GM12891 (cell line): ENCODE results near the gene LORICRIN.

Experiments
- POLR2A ChIP-seq: IDR thresholded peaks from 2 replicates; pipeline ENCODE4 v1.6.1; 2011; ENCODE audit warnings: low read depth, low read length, control low read depth
- POLR2AphosphoS5 ChIP-seq: IDR thresholded peaks from 2 replicates; pipeline ENCODE4 v1.6.1; 2011; ENCODE audit warnings: low read depth, low read length, control low read depth

- TF ChIP-seq POLR2AphosphoS5 (no peak), POLR2A (no peak)
Measured at GRCh38 chr1:153262462-153263157, 3.1 kb downstream of the LORICRIN start.
